A549 (cell line): Measurements from ENCODE around the gene PTPRN2. TPM values are rescaled to one million over a fixed set of nuclear protein-coding genes. Genes with fewer than 3 reads are reported as not detected.

Source experiments
- ATAC-seq, 2 experiments: fragments of 200-7000 bp in 1 of 2; fragments of >200 bp in 1 of 2; cut with Nextera tagmentation in 1 of 2; cut with Tn5 transposase in 1 of 2; 3 replicates each; pipeline versions ENCODE4 v1.8.0 to v1.9.1; 2018 to 2020; ENCODE audit warnings: mild to moderate bottlenecking in 1 of 2, moderate library complexity in 1 of 2
- CTCF ChIA-PET: fragments of 300-600 bp; sonication (Branson Sonifier 250); formaldehyde crosslinking; extraction: SDS; loops from one replicate; lab custom pipeline; 2021; ENCODE audit warnings: antibody characterized with exemption, inconsistent platforms; lab: Yijun Ruan, JAX
- POLR2A ChIA-PET: fragments of 350-600 bp; formaldehyde crosslinking; extraction: SDS; loops from one replicate; lab custom pipeline; 2021; ENCODE audit warnings: antibody characterized with exemption, inconsistent platforms; lab: Yijun Ruan, JAX
- DNase-seq, 2 experiments: peaks; one replicate each; pipeline versions ENCODE4 v3.0.0 to v3.0.0-alpha.2; 2011 to 2016; ENCODE audit warnings: low read depth in 1 of 2, low spot score in 1 of 2
- FAIRE-seq: peaks from 2 replicates; lab custom pipeline; 2011; peaks lifted over from hg19 to GRCh38; lab: Jason Lieb, UNC
- H3K27ac ChIP-seq, 2 experiments: fragments of >200 bp; sonication (Bioruptor Twin); formaldehyde crosslinking; 3 replicates each; pipeline ENCODE4 v1.5.1; 2016 to 2017
- H3K4me1 ChIP-seq: fragments of >200 bp; sonication (Bioruptor Twin); formaldehyde crosslinking; 3 replicates; pipeline ENCODE4 v1.6.1; 2016
- H3K4me2 ChIP-seq: fragments of >200 bp; sonication (Bioruptor Twin); formaldehyde crosslinking; 3 replicates; pipeline ENCODE4 v1.6.1; 2016
- H3K4me3 ChIP-seq: fragments of >200 bp; sonication (Bioruptor Twin); formaldehyde crosslinking; 3 replicates; pipeline ENCODE4 v1.5.1; 2016
- H3K9me3 ChIP-seq: fragments of >200 bp; sonication (Bioruptor Twin); formaldehyde crosslinking; 3 replicates; pipeline ENCODE4 v1.6.1; 2016
- CHD2 ChIP-seq: fragments of 150-350 bp; IDR thresholded peaks from 2 replicates; pipeline ENCODE4 v1.6.1; 2014; ENCODE audit warnings: low read length; ENCODE audit not compliant: partially characterized antibody
- EHF ChIP-seq: fragments of 250-450 bp; sonication (Bioruptor Pico); IDR thresholded peaks from 2 replicates; pipeline ENCODE4 v1.5.0; 2020; ENCODE audit warnings: mild to moderate bottlenecking
- FOSB ChIP-seq: fragments of 250-450 bp; sonication (Bioruptor Pico); IDR thresholded peaks from 2 replicates; pipeline ENCODE4 v1.5.0; 2020; ENCODE audit warnings: mild to moderate bottlenecking, moderate library complexity
- HDAC2 ChIP-seq: fragments of 200-600 bp; sonication (generic); IDR thresholded peaks from 2 replicates; pipeline ENCODE4 v1.6.1; 2016
- JUNB ChIP-seq: fragments of >200 bp; sonication (Bioruptor Twin); formaldehyde crosslinking; IDR thresholded peaks from 2 replicates; pipeline ENCODE4 v1.6.1; 2016
- KDM5A ChIP-seq: fragments of 200-600 bp; sonication (generic); IDR thresholded peaks from 2 replicates; pipeline ENCODE4 v1.6.1; 2016; ENCODE audit warnings: antibody characterized with exemption, mild to moderate bottlenecking
- MAFK ChIP-seq: fragments of 450-650 bp; IDR thresholded peaks from 2 replicates; pipeline ENCODE4 v1.6.1; 2014; ENCODE audit not compliant: partially characterized antibody
- MAZ ChIP-seq: fragments of 150-350 bp; IDR thresholded peaks from 2 replicates; pipeline ENCODE4 v1.6.1; 2014; ENCODE audit warnings: antibody characterized with exemption, low read depth, low read length, borderline replicate concordance
- MYC ChIP-seq: IDR thresholded peaks from 2 replicates; pipeline ENCODE4 v1.6.1; 2012; ENCODE audit warnings: mild to moderate bottlenecking, inconsistent platforms, low read length, improper control_type of control experiment, borderline replicate concordance
- NFE2L2 ChIP-seq: fragments of 150-350 bp; conservative IDR thresholded peaks from 2 replicates; pipeline ENCODE4 v1.6.1; 2014; ENCODE audit warnings: low read length
- NPAS2 ChIP-seq: fragments of 250-450 bp; sonication (Bioruptor Pico); IDR thresholded peaks from 2 replicates; pipeline ENCODE4 v1.8.0; 2022; ENCODE audit warnings: mild to moderate bottlenecking, moderate library complexity, borderline replicate concordance
- RAD21 ChIP-seq, 2 experiments: fragments of >200 bp in 1 of 2; sonication (Bioruptor Twin) in 1 of 2; formaldehyde crosslinking in 1 of 2; IDR thresholded peaks in 1 of 2; conservative IDR thresholded peaks in 1 of 2; 2 replicates in 1 of 2; 3 replicates in 1 of 2; pipeline ENCODE4 v1.6.1; 2012 to 2018; ENCODE audit warnings: inconsistent platforms in 1 of 2
- RCOR1 ChIP-seq: fragments of 150-350 bp; IDR thresholded peaks from 2 replicates; pipeline ENCODE4 v1.6.1; 2014; ENCODE audit warnings: antibody characterized with exemption, low read length, low read depth
- ZSCAN20 ChIP-seq: fragments of 250-450 bp; sonication (Bioruptor Pico); IDR thresholded peaks from 2 replicates; pipeline ENCODE4 v1.8.0; 2022; ENCODE audit warnings: mild to moderate bottlenecking, moderate library complexity
- WGBS: methylation state at CpG from one replicate; pipeline ENCODE4 v1.1.6; 2017; ENCODE audit errors: missing lambda C conversion rate; 5-methylcytosine and 5-hydroxymethylcytosine counted together
- polyA plus RNA-seq, 4 experiments: library from polyadenylated mRNA; depleted of rRNA in 3 of 4; stranded (reverse); fragments of >200 nt; fragmentation: RNase III in 1 of 4; extraction: RNeasy Plus Mini Kit Qiagen cat#74134 plus additional on column Dnase treatment in 1 of 4; gene quantifications; 2 replicates in 3 of 4; 3 replicates in 1 of 4; pipeline ENCODE4 v1.2.3, GENCODE V29; 2011 to 2017
- TF ChIP-seq, protein P1 (sequence below): fragments of 200-600 bp; sonication (generic); IDR thresholded peaks from 2 replicates; pipeline ENCODE4 v1.6.1; 2016; ENCODE audit warnings: antibody characterized with exemption, mild to moderate bottlenecking, moderate library complexity
- TF ChIP-seq, protein P2 (sequence below): fragments of 250-450 bp; sonication (Bioruptor Pico); IDR thresholded peaks from 2 replicates; pipeline ENCODE4 v1.5.0; 2021; ENCODE audit warnings: mild to moderate bottlenecking, moderate library complexity, borderline replicate concordance
- TF ChIP-seq, protein P3 (sequence below): fragments of 450-650 bp; IDR thresholded peaks from 2 replicates; pipeline ENCODE4 v1.6.1; 2014; ENCODE audit warnings: antibody characterized with exemption

PTPRN2 gene
- polyA plus RNA-seq, 2 of the 4 experiments (the other 2 are of a cell fraction), result 0.41 to 1.2 TPM

DNA sequence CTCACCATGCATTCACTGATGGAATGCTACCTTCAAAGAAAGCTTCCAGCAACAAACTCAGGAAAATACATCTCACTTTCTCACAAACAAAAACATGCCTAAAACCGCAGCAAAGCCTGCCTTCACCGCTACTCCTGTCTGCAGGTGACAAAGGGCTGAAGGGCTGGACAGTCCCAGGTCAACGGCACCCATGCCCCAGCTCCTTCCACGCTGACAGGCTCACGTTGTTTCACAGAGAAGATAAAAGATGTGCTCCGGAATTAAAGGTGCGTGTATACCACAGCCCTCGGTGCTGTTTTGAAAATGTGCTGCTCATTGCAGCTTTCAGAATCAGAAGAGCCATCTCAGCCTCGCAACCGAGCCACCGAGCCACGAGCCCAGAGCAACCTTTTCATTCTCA is 445.0 kb downstream of the PTPRN2 start:
- Histone ChIP-seq H3K4me1 (no peaks in the 10 kb centered on the region), H3K4me2 (no peak overlapping the region), H3K27ac (no peak overlapping the region)
- CTCF ChIA-PET, result no interaction called here
- no peak for ATAC-seq
- no peak for DNase-seq
- FAIRE-seq, result no peak
- TF ChIP-seq, protein P1, sequence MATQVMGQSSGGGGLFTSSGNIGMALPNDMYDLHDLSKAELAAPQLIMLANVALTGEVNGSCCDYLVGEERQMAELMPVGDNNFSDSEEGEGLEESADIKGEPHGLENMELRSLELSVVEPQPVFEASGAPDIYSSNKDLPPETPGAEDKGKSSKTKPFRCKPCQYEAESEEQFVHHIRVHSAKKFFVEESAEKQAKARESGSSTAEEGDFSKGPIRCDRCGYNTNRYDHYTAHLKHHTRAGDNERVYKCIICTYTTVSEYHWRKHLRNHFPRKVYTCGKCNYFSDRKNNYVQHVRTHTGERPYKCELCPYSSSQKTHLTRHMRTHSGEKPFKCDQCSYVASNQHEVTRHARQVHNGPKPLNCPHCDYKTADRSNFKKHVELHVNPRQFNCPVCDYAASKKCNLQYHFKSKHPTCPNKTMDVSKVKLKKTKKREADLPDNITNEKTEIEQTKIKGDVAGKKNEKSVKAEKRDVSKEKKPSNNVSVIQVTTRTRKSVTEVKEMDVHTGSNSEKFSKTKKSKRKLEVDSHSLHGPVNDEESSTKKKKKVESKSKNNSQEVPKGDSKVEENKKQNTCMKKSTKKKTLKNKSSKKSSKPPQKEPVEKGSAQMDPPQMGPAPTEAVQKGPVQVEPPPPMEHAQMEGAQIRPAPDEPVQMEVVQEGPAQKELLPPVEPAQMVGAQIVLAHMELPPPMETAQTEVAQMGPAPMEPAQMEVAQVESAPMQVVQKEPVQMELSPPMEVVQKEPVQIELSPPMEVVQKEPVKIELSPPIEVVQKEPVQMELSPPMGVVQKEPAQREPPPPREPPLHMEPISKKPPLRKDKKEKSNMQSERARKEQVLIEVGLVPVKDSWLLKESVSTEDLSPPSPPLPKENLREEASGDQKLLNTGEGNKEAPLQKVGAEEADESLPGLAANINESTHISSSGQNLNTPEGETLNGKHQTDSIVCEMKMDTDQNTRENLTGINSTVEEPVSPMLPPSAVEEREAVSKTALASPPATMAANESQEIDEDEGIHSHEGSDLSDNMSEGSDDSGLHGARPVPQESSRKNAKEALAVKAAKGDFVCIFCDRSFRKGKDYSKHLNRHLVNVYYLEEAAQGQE, result no peak
- no peak for TF ChIP-seq ZSCAN20 (CRISPR knock-in tag)
- TF ChIP-seq, protein P2, sequence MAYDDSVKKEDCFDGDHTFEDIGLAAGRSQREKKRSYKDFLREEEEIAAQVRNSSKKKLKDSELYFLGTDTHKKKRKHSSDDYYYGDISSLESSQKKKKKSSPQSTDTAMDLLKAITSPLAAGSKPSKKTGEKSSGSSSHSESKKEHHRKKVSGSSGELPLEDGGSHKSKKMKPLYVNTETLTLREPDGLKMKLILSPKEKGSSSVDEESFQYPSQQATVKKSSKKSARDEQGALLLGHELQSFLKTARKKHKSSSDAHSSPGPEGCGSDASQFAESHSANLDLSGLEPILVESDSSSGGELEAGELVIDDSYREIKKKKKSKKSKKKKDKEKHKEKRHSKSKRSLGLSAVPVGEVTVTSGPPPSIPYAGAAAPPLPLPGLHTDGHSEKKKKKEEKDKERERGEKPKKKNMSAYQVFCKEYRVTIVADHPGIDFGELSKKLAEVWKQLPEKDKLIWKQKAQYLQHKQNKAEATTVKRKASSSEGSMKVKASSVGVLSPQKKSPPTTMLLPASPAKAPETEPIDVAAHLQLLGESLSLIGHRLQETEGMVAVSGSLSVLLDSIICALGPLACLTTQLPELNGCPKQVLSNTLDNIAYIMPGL (CRISPR knock-in tag), result no peak
- TF ChIP-seq JUNB, result no peak
- no peak for TF ChIP-seq MYC
- TF ChIP-seq HDAC2, result no peak
- TF ChIP-seq MAZ, result no peak
- TF ChIP-seq, all 56 proteins: peak for 0
- 31% methylated on average over 12 of the region's 12 CpGs for WGBS
- H3K9me3 ChIP-seq, result peaks cover 9% of the 10 kb centered on the region
- POLR2A ChIA-PET, result no interaction called here
- no peak overlapping the region for H3K4me3 ChIP-seq

DNA sequence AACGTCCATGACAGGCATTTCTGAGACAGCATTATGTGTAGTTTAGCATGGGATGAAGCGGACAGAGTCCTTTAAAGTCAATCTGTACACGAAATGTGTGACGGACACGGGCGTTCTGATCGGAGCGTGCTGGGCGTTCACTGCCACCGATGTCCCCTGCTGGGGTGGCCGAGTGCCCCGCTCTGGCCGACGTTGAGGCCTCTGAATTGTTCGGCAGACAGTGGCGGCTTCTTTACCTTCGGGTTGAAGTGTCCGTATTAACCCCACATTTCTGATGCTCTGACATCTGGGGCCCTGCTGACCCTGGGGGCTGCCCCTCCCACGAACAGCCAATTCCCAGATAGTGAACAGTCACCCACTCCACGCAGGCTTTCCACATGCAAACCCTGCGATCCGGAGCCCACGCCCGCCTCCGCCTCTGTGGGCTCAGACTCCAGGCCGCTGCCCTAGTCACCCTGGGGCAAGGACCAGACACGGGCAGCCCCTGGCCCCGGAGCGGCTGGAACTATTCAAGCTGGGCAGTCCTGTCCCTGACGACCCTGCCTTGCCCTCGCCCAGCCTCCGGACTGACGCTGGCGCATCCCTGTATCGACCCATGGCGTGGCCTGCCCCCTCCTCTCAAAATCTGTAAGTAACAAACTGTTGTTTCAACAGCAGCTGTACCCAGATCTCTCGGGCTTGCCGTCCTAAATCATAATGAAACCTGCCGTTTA is 445.7 kb downstream of the PTPRN2 start:
- Histone ChIP-seq H3K27ac (no peak overlapping the region), H3K4me1 (no peaks in the 10 kb centered on the region), H3K4me3 (no peak overlapping the region), H3K4me2 (no peak overlapping the region), H3K9me3 (peaks cover 3% of the 10 kb centered on the region; the same call in 2 of the 3 replicates)
- no peak for FAIRE-seq
- TF ChIP-seq ZSCAN20 (CRISPR knock-in tag), result no peak
- TF ChIP-seq MAFK, result no peak
- no peak for TF ChIP-seq KDM5A
- no peak for TF ChIP-seq FOSB
- TF ChIP-seq RAD21 (conservative IDR thresholded peaks at IDR 0.05 in 1 of 2, IDR thresholded peaks at IDR 0.05 in 1 of 2), result no peak
- TF ChIP-seq NFE2L2, result no peak
- TF ChIP-seq, protein P2 (CRISPR knock-in tag), result no peak
- TF ChIP-seq EHF (CRISPR knock-in tag), result no peak
- TF ChIP-seq NPAS2, result no peak
- no peak for TF ChIP-seq CHD2
- no peak for TF ChIP-seq RCOR1
- TF ChIP-seq, protein P3, sequence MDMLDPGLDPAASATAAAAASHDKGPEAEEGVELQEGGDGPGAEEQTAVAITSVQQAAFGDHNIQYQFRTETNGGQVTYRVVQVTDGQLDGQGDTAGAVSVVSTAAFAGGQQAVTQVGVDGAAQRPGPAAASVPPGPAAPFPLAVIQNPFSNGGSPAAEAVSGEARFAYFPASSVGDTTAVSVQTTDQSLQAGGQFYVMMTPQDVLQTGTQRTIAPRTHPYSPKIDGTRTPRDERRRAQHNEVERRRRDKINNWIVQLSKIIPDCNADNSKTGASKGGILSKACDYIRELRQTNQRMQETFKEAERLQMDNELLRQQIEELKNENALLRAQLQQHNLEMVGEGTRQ, result no peak
- WGBS, result 64% methylated on average over 34 of the region's 39 CpGs
- no peak for DNase-seq
- ChIA-PET POLR2A (no interaction called here), CTCF (no interaction called here)
- no peak for ATAC-seq
